Left ventricle myocardium inferior (tissue), 1 donor: ENCODE results near the gene HEATR5A. TPM values are rescaled to one million over a fixed set of nuclear protein-coding genes. Genes with fewer than 3 reads are reported as not detected.
"Not testable (repeated sequence)": the region's sequence is repeated elsewhere in the genome, so short reads cannot be mapped to it uniquely, and the experiment has no call there.

Experiments used
- DNase-seq: peaks from one replicate; pipeline ENCODE4 v3.0.0-alpha.2; 2020
- H3K27ac ChIP-seq: fragments of 200-600 bp; replicated peaks from 2 replicates; pipeline ENCODE4 v1.8.0; 2021
- H3K27me3 ChIP-seq: fragments of 200-600 bp; 2 replicates; pipeline ENCODE4 v1.8.0; 2021; ENCODE audit warnings: low read depth
- H3K36me3 ChIP-seq: fragments of 200-600 bp; 2 replicates; pipeline ENCODE4 v1.8.0; 2021
- H3K4me1 ChIP-seq: fragments of 200-600 bp; 2 replicates; pipeline ENCODE4 v1.8.0; 2021
- H3K4me3 ChIP-seq: fragments of 200-600 bp; 2 replicates; pipeline ENCODE4 v1.8.0; 2021; ENCODE audit warnings: mild to moderate bottlenecking, moderate library complexity
- H3K9me3 ChIP-seq: fragments of 200-600 bp; replicated peaks from 2 replicates; pipeline ENCODE4 v1.8.0; 2021
- CTCF ChIP-seq: fragments of 200-600 bp; IDR thresholded peaks from 2 replicates; pipeline ENCODE4 v1.8.0; 2021; ENCODE audit warnings: antibody characterized with exemption, mild to moderate bottlenecking, borderline replicate concordance
- intact Hi-C: fragments of 100-400 bp; cut with micrococcal nuclease; formaldehyde crosslinking; loops from one replicate; pipeline ENCODE4 v1.11.0; 2022
- total RNA-seq: library from RNA; stranded (reverse); fragmentation: NEBNext Ultra II Directional; extraction: Animal tissue kit (Norgen Biotek cat#: 25700); gene quantifications from one replicate; pipeline ENCODE4 v1.2.1, GENCODE V29; 2021
- donor health status: DM: no; HTN: yes; CAD: no; lungs with severe emphysema.

Gene HEATR5A
- total RNA-seq, 1 donor from 2014 or later: 51.8 TPM

GRCh38 chr14:31261523-31261858 is 158.9 kb downstream of the HEATR5A start:
- Histone ChIP-seq H3K4me1 (peaks cover 28% of the 10 kb centered on the region), H3K4me3 (no peak overlapping the region), H3K27me3 (no peaks in the 10 kb centered on the region), H3K36me3 (no peaks in the 10 kb centered on the region), H3K9me3 (no peaks in the 10 kb centered on the region), H3K27ac (peak overlapping the region; percentile 67)
- no peak for DNase-seq
- no peak for TF ChIP-seq CTCF
- intact Hi-C loops: no loop called here

GRCh38 chr14:31259040-31259435 is 161.3 kb downstream of the HEATR5A start:
- H3K27me3 ChIP-seq, H3K9me3 ChIP-seq, intact Hi-C loops, H3K4me3 ChIP-seq, H3K36me3 ChIP-seq, H3K27ac ChIP-seq, DNase-seq: not testable (repeated sequence)
- peaks cover 25% of the 10 kb centered on the region for H3K4me1 ChIP-seq

GRCh38 chr14:31258427-31259039 is 161.8 kb downstream of the HEATR5A start:
- no peak for TF ChIP-seq CTCF
- intact Hi-C loops: no loop called here
- no peaks in the 10 kb centered on the region for H3K9me3 ChIP-seq
- no peak overlapping the region for H3K4me3 ChIP-seq
- H3K27ac ChIP-seq: no peak overlapping the region
- no peak for DNase-seq
- no peaks in the 10 kb centered on the region for H3K36me3 ChIP-seq
- peaks cover 20% of the 10 kb centered on the region for H3K4me1 ChIP-seq
- H3K27me3 ChIP-seq: no peaks in the 10 kb centered on the region

- intact Hi-C loops, H3K4me3 ChIP-seq, H3K36me3 ChIP-seq, H3K9me3 ChIP-seq, H3K27me3 ChIP-seq, H3K27ac ChIP-seq, DNase-seq: not testable (repeated sequence)
- peaks cover 12% of the 10 kb centered on the region for H3K4me1 ChIP-seq
Measured at GRCh38 chr14:31257554-31258426, 162.6 kb downstream of the HEATR5A start.

GRCh38 chr14:31257244-31257553 is 163.2 kb downstream of the HEATR5A start:
- no peaks in the 10 kb centered on the region for H3K9me3 ChIP-seq
- intact Hi-C loops: no loop called here

GRCh38 chr14:31256534-31257243 is 163.7 kb downstream of the HEATR5A start:
- DNase-seq: no peak
- Histone ChIP-seq H3K4me1 (peaks cover 1% of the 10 kb centered on the region), H3K27ac (no peak overlapping the region), H3K9me3 (no peaks in the 10 kb centered on the region), H3K36me3 (no peaks in the 10 kb centered on the region), H3K27me3 (no peaks in the 10 kb centered on the region), H3K4me3 (no peak overlapping the region)
- intact Hi-C loops: no loop called here
- TF ChIP-seq CTCF: no peak

More at GRCh38 chr14:31257244-31257553, 163.2 kb downstream of the HEATR5A start:
- no peak for DNase-seq
- Histone ChIP-seq H3K36me3 (no peaks in the 10 kb centered on the region), H3K27me3 (no peaks in the 10 kb centered on the region), H3K27ac (no peak overlapping the region), H3K4me1 (peaks cover 7% of the 10 kb centered on the region), H3K4me3 (no peak overlapping the region)
- TF ChIP-seq CTCF: no peak

GRCh38 chr14:31255918-31256317 is 164.4 kb downstream of the HEATR5A start:
- H3K9me3 ChIP-seq, H3K36me3 ChIP-seq, H3K4me1 ChIP-seq, DNase-seq, H3K27ac ChIP-seq, H3K4me3 ChIP-seq, intact Hi-C loops, H3K27me3 ChIP-seq: not testable (repeated sequence)
